HG02973 (cell line): Measurements from ENCODE around the gene MRO.
"Not testable (repeated sequence)": the region's sequence is repeated elsewhere in the genome, so short reads cannot be mapped to it uniquely, and the experiment has no call there.

Experiments
- ATAC-seq: cut with Tn5 transposase; IDR thresholded peaks from one replicate; pipeline ENCODE4 v1.9.1; 2021; ENCODE audit warnings: moderate library complexity; ENCODE audit not compliant: unreplicated experiment

The MRO gene

GRCh38 chr18:50793641-50794565 lies 25.9 kb downstream of the MRO start:
- no peak for ATAC-seq

GRCh38 chr18:50792885-50793284 lies 26.9 kb downstream of the MRO start:
- no peak for ATAC-seq

- ATAC-seq: no peak
Measured at GRCh38 chr18:50791599-50792438, 28.0 kb downstream of the MRO start.

GRCh38 chr18:50790948-50791347 lies 28.9 kb downstream of the MRO start:
- no peak for ATAC-seq

- ATAC-seq: no peak
Measured at GRCh38 chr18:50790241-50790640, 29.6 kb downstream of the MRO start.

- ATAC-seq: no peak
Measured at GRCh38 chr18:50788284-50788683, 31.5 kb downstream of the MRO start.

GRCh38 chr18:50786864-50787263 lies 33.0 kb downstream of the MRO start:
- no peak for ATAC-seq

GRCh38 chr18:50783553-50783952 lies 36.3 kb downstream of the MRO start:
- ATAC-seq: no peak

GRCh38 chr18:50779021-50779420 lies 40.8 kb downstream of the MRO start:
- ATAC-seq: not testable (repeated sequence)

- ATAC-seq: no peak
Measured at GRCh38 chr18:50776383-50776782, 43.4 kb downstream of the MRO start.

- ATAC-seq: no peak
Measured at GRCh38 chr18:50775726-50776125, 44.1 kb downstream of the MRO start.

- no peak for ATAC-seq
Measured at GRCh38 chr18:50775207-50775606, 44.6 kb downstream of the MRO start.

GRCh38 chr18:50769463-50769862 lies 50.4 kb downstream of the MRO start:
- ATAC-seq: no peak

- no peak for ATAC-seq
Measured at GRCh38 chr18:50757358-50757757, 62.5 kb downstream of the MRO start.

GRCh38 chr18:50754297-50754696 lies 65.5 kb downstream of the MRO start:
- no peak for ATAC-seq

GRCh38 chr18:50753311-50753710 lies 66.5 kb downstream of the MRO start:
- no peak for ATAC-seq

GRCh38 chr18:50751947-50752346 lies 67.9 kb downstream of the MRO start:
- ATAC-seq: no peak

- ATAC-seq: no peak
Measured at GRCh38 chr18:50751490-50751889, 68.3 kb downstream of the MRO start.

- ATAC-seq: no peak
Measured at GRCh38 chr18:50750546-50750945, 69.3 kb downstream of the MRO start.

GRCh38 chr18:50749945-50750344 lies 69.9 kb downstream of the MRO start:
- ATAC-seq: no peak

- ATAC-seq: no peak
Measured at GRCh38 chr18:50749421-50749820, 70.4 kb downstream of the MRO start.
